GM12864 (cell line): ENCODE results near the gene PVALEF.

Source experiments
- DNase-seq: peaks from one replicate; pipeline ENCODE4 v3.0.0-alpha.2; 2011; ENCODE audit warnings: low read depth
- H3K4me3 ChIP-seq: 2 replicates; pipeline ENCODE4 v1.5.1; 2011; ENCODE audit warnings: mild to moderate bottlenecking, low read depth, low read length, control low read depth
- CTCF ChIP-seq: IDR thresholded peaks from 2 replicates; pipeline ENCODE4 v1.5.1; 2011; ENCODE audit warnings: low read depth, mild to moderate bottlenecking, moderate library complexity, low read length, control low read depth, inconsistent platforms; ENCODE audit errors: missing control alignments

The PVALEF gene

GRCh38 chr17:81176666-81177065, 11.4 kb downstream of the PVALEF start:
- TF ChIP-seq CTCF: no peak
- no peak for DNase-seq
- no peak overlapping the region for H3K4me3 ChIP-seq

- no peak for TF ChIP-seq CTCF
- no peak for DNase-seq
- H3K4me3 ChIP-seq: no peak overlapping the region
These were observed 13.1 kb downstream of the PVALEF start for GRCh38 chr17:81178136-81179091.

- no peak for TF ChIP-seq CTCF
- no peak overlapping the region for H3K4me3 ChIP-seq
- no peak for DNase-seq
These were observed 13.9 kb downstream of the PVALEF start for GRCh38 chr17:81179220-81179619.

GRCh38 chr17:81179861-81180260, 14.6 kb downstream of the PVALEF start:
- no peak for TF ChIP-seq CTCF
- DNase-seq: no peak
- H3K4me3 ChIP-seq: no peak overlapping the region

GRCh38 chr17:81180836-81181810, 15.8 kb downstream of the PVALEF start:
- H3K4me3 ChIP-seq: no peak overlapping the region
- no peak for TF ChIP-seq CTCF
- no peak for DNase-seq

GRCh38 chr17:81181811-81182185, 16.5 kb downstream of the PVALEF start:
- DNase-seq: no peak
- TF ChIP-seq CTCF: no peak
- no peak overlapping the region for H3K4me3 ChIP-seq
